Lower leg skin (tissue), 4 donors: ENCODE measurements around the gene ANKRD42. TPM values are rescaled to one million over a fixed set of nuclear protein-coding genes. Genes with fewer than 3 reads are reported as not detected.

Experiments
- DNase-seq, 2 donors: peaks; one replicate each; pipeline ENCODE4 v3.0.0-alpha.2; 2019; ENCODE audit warnings: low spot score in 2 of 2
- H3K4me3 ChIP-seq: fragments of 200-600 bp; sonication (generic); 2 replicates; pipeline ENCODE4 v1.5.1; 2017; ENCODE audit warnings: mild to moderate bottlenecking, low read depth; ENCODE audit not compliant: poor library complexity, severe bottlenecking
- CTCF ChIP-seq, 3 donors: fragments of 450-650 bp; IDR thresholded peaks; one replicate each; pipeline ENCODE4 v1.5.1; 2016; ENCODE audit warnings: antibody characterized with exemption in 3 of 3, mild to moderate bottlenecking in 3 of 3, moderate library complexity in 2 of 3
- POLR2A ChIP-seq, 2 donors: fragments of 450-650 bp; IDR thresholded peaks; one replicate each; pipeline ENCODE4 v1.6.1; 2016 to 2017; ENCODE audit warnings: antibody characterized with exemption in 2 of 2, mild to moderate bottlenecking in 1 of 2, moderate library complexity in 1 of 2
- WGBS, 2 donors: methylation state at CpG; one replicate each; pipeline ENCODE4 v1.1.5; 2018; 5-methylcytosine and 5-hydroxymethylcytosine counted together
- intact Hi-C: fragments of 100-400 bp; cut with DNase I; formaldehyde crosslinking; loops from one replicate; pipeline ENCODE4 v1.15.0; 2023; ENCODE audit warnings: low total_unique reads
- total RNA-seq, 4 donors: library from RNA; depleted of rRNA; stranded (reverse); fragments of >200 nt; gene quantifications; one replicate each; pipeline ENCODE4 v1.1.0, GENCODE V29; 2016

ANKRD42 gene
- total RNA-seq, 4 donors from 2014 or later: 7.1 to 9.8 (median 9.0) TPM

GRCh38 chr11:83153764-83154163 lies 39.7 kb upstream of the ANKRD42 start:
- WGBS, 2 donors: 91 to 94% methylated on average over 6 of the region's 6 CpGs
- no peak for TF ChIP-seq POLR2A (IDR thresholded peaks at IDR 0.05)
- TF ChIP-seq CTCF (IDR thresholded peaks at IDR 0.05): no peak
- no peak for DNase-seq
- intact Hi-C loops: no loop called here
- no peak overlapping the region for H3K4me3 ChIP-seq

GRCh38 chr11:83156144-83156995 lies 37.1 kb upstream of the ANKRD42 start:
- H3K4me3 ChIP-seq: peak overlapping the region; percentile 28

GRCh38 chr11:83156996-83157593 lies 36.4 kb upstream of the ANKRD42 start, which contains the start of gene PCF11:
Gene PCF11 (plus strand): TSS chr11:83157131. CDS start chr11:83157440, 309 bp downstream.
- intact Hi-C loops: no loop called here
- peak within 1 kb of the TSS; percentile 73 for H3K4me3 ChIP-seq
- TF ChIP-seq CTCF (IDR thresholded peaks at IDR 0.05) (no peak), POLR2A (IDR thresholded peaks at IDR 0.05) (peak in 1 of 2 donors; percentile 99)
- 0% methylated on average over 40 to 55 of the region's 55 CpGs for WGBS, 2 donors
- DNase-seq: no peak

More at GRCh38 chr11:83156144-83156995, 37.1 kb upstream of the ANKRD42 start:
- WGBS, 2 donors: 0% methylated on average over 33 to 35 of the region's 35 CpGs
- peak in 1 of 2 donors; percentile 58 for TF ChIP-seq POLR2A (IDR thresholded peaks at IDR 0.05)
- no peak for TF ChIP-seq CTCF (IDR thresholded peaks at IDR 0.05)
- intact Hi-C loops: no loop called here
- DNase-seq: peak; percentile 99 to 100

- no peak for TF ChIP-seq CTCF (IDR thresholded peaks at IDR 0.05)
- TF ChIP-seq POLR2A (IDR thresholded peaks at IDR 0.05): no peak
- H3K4me3 ChIP-seq: peak overlapping the region; percentile 73
- DNase-seq: peak; percentile 66 to 91
- 0% methylated on average over 18 of the region's 18 CpGs for WGBS, 2 donors
- intact Hi-C loops: no loop called here
Observed at GRCh38 chr11:83157594-83158356, 35.7 kb upstream of the ANKRD42 start.

GRCh38 chr11:83158357-83158786 lies 35.1 kb upstream of the ANKRD42 start:
- peak overlapping the region; percentile 73 for H3K4me3 ChIP-seq
- 1% methylated on average over 5 of the region's 5 CpGs for WGBS, 2 donors
- intact Hi-C loops: no loop called here
- no peak for DNase-seq
- TF ChIP-seq CTCF (IDR thresholded peaks at IDR 0.05): no peak
- no peak for TF ChIP-seq POLR2A (IDR thresholded peaks at IDR 0.05)
